AG08395 (cell line): ENCODE results near the gene CBX6.

Experiments used
- DNase-seq: peaks from one replicate; pipeline ENCODE4 v3.0.0; 2012; ENCODE audit warnings: mixed read lengths, low spot score

CBX6 gene

GRCh38 chr22:38819387-38819940 is 52.6 kb downstream of the CBX6 start:
- no peak for DNase-seq

- no peak for DNase-seq
These were observed 54.8 kb downstream of the CBX6 start for GRCh38 chr22:38817196-38817595.

- no peak for DNase-seq
These were observed 56.2 kb downstream of the CBX6 start for GRCh38 chr22:38815842-38816241.
